Keratinocyte (primary cell): ENCODE results near the gene NCAPH2.

Source experiments
- EZH2 ChIP-seq: IDR thresholded peaks from one replicate; pipeline ENCODE4 v1.6.1; 2012; ENCODE audit warnings: inconsistent platforms, mild to moderate bottlenecking, low read length, moderate library complexity
- TF ChIP-seq, protein P1 (sequence below), 3 experiments: IDR thresholded peaks in 1 of 3; conservative IDR thresholded peaks in 1 of 3; optimal IDR thresholded peaks in 1 of 3; 2 replicates in 2 of 3; 3 replicates in 1 of 3; pipeline versions ENCODE3 to v1.5.1; 2011; ENCODE audit warnings: low read length in 3 of 3, mild to moderate bottlenecking in 3 of 3, moderate library complexity in 2 of 3, control low read depth in 1 of 3, inconsistent platforms in 1 of 3; ENCODE audit not compliant: insufficient read depth in 2 of 3; ENCODE audit errors: extremely low read depth in 1 of 3

DNA sequence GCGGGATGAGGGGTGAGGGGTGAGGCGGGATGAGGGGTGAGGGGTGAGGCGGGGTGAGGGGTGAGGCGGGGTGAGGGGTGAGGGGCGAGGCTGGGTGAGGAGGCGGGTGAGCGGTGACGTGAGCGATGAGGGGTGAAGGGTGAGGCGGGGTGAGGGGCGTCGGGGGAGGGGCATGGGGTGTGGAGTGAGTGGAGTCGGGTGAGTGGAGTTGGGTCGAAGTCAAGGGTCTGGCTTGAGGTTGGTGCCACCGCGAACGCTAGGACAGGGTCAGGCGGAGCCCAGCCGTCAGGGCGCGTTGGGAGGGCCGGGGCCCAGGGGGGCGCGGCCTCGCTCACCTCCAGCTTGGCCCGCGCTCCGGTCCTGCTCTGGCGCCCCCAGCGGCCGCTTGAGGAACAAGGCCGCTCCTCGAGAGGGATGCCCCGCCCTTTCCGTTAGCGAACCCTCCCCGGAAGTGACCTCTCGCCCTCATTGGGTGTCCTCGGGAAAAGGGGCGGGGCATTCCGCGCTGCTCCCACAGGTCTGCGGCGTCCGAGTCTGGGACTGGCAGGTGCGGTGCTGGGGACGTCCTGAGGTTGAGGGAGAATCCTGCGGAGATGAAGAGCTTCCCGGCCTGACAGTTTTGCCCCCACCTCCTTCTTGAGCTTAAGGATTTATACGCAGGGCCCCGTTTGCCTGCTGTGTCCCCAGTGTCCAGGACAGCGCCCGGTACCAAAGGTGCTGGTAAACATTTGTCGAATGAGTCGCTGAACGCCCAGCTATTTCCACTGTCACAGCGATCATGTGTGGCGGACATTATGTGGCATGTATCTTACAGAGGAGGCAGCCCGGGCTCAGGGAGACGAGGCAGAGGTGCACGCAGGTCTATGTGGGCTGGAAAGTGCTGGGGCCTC is 54.7 kb downstream of the NCAPH2 start, which contains the start of gene SYCE3:
- TF ChIP-seq EZH2 = no peak
- TF ChIP-seq, protein P1, sequence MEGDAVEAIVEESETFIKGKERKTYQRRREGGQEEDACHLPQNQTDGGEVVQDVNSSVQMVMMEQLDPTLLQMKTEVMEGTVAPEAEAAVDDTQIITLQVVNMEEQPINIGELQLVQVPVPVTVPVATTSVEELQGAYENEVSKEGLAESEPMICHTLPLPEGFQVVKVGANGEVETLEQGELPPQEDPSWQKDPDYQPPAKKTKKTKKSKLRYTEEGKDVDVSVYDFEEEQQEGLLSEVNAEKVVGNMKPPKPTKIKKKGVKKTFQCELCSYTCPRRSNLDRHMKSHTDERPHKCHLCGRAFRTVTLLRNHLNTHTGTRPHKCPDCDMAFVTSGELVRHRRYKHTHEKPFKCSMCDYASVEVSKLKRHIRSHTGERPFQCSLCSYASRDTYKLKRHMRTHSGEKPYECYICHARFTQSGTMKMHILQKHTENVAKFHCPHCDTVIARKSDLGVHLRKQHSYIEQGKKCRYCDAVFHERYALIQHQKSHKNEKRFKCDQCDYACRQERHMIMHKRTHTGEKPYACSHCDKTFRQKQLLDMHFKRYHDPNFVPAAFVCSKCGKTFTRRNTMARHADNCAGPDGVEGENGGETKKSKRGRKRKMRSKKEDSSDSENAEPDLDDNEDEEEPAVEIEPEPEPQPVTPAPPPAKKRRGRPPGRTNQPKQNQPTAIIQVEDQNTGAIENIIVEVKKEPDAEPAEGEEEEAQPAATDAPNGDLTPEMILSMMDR (optimal IDR thresholded peaks at IDR 0.05 in 1 of 3, IDR thresholded peaks at IDR 0.05 in 1 of 3, conservative IDR thresholded peaks at IDR 0.05 in 1 of 3; ENCODE audit: extremely low read depth in 1 of 3, insufficient read depth in 2 of 3, low read length in 3 of 3) = peak; percentile 72 to 95 (median 85)
